EL (cell line): ENCODE data around the gene WDR74.
"Not testable (repeated sequence)": the region's sequence is repeated elsewhere in the genome, so short reads cannot be mapped to it uniquely, and the experiment has no call there.

Experiments
- DNase-seq: peaks from one replicate; pipeline ENCODE4 v3.0.0-alpha.2; 2016

WDR74 gene

DNA sequence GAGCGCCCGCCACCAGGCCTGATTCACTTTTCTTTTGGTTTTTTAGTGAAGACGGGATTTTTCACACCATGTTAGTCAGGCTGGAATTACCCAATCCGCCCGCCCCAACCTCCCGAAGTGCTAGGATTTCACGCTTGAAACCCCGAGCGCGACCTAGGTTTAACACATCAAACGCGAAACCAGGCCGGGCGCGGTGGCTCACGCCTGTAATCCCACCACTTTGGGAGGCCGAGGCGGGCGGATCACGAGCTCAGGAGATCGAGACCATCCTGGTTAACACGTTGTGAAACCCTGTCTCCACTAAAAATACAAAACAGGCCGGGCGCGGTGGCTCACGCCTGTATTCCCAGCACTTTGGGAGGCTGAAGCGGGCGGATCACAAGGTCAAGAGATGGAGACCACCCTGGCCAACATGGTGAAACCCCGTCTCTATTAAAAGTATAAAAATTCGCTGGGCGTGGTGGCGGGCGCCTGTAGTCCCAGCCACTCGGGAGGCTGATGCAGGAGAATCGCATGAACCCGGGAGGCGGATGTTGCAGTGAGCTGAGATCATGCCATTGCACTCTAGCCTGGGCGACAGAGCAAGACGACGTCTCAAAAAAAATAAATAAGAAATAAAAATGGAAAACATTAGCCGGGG is 1.5 kb upstream of the WDR74 start:
- DNase-seq = peak; percentile 95

DNA sequence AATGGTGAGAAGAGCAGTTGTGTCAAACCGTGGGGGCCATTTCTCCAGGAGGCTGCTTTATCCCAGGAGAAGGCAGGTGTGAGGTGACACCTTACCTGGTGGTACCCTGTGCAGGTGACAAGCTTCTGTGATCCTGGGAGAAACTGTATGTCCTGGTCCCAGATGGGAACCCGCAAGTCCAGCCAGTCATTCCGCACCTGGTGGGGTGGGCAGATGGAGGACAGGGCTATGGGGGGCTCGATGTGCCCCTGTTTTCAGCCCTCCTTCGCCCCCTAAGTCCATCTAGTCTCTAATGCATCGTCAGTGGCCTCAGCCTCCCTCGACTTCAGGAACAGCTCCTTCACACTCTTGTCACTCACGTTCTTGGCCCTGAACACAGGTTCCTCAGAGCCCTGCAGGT is 4.1 kb downstream of the WDR74 start:
- no peak for DNase-seq

DNA sequence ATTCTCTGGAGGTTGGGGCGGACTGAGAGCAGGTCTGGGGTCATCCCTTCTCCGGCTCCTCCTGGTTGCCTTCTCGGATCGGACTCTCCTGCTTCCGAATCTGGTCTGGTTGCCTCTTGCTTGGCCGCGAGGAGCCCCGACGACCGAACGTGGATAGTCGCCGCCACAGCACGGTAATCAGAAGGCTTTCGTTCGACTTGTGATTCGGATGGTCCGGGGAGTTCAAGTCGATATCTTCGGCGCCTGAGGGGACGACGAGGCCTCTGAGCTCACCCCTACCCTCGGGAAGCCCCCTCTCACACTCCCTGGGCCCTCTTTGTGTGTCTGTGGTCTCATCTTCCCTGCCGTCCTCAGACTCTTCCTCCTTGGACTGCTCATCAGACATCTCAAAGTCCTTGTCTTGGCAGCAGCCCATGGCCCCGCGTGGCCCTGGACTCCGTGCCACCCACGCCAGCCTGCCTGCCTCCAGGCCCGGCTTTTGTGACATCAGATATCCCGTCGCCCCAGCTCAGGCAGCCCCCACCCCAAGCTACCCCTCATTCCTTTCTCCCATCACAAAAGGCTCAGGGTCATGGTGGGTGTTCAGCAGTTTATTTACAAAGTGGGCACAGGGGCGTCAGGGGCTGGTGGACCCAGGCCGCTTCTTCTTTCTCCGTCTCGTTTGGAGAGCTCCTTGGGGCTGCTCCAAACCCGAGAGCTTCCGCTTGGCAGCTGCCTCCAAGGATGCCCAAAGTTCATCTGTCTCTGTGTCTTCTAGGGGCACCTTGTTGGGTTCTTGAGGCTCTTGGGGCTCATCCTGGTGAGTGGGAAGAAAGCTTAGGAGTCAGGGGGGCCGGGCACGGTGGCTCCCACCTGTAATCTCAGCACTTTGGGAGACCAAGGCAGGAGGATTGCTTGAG is 6.8 kb downstream of the WDR74 start, which contains the start of gene TEX54:
TEX54 (minus strand) TSS at position 506 of the 899 bp plus-strand sequence.
- peak; percentile 48 for DNase-seq

- peak; percentile 99 for DNase-seq
These were observed 7.7 kb downstream of the WDR74 start, which contains the start of gene STX5 for GRCh38 chr11:62831520-62832335. STX5 (minus strand) TSS chr11:62832051; CDS start chr11:62831243, 808 bp downstream.

GRCh38 chr11:62830904-62831519 is 8.4 kb downstream of the WDR74 start:
- DNase-seq = no peak

GRCh38 chr11:62828130-62828529 is 11.3 kb downstream of the WDR74 start:
- DNase-seq = not testable (repeated sequence)

- no peak for DNase-seq
These were observed 15.7 kb downstream of the WDR74 start for GRCh38 chr11:62823677-62824076.

DNA sequence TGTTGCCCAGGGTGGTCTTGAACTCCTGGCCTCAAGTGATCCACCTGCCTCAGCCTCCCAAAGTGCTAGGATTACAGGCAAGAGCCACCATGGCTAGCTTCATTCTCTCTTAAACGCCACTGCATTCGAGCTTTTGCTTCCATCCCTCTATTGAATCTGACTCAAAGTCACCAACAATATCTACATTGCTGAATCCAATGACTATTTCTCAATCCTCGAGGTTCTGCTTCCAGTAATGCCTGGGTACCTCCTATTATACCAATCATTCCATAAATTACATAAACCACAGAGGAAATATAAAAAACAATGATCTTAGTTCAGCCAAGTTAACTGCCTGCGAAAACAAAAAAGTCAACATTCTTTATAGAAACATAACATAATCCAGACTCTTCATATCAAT is 22.3 kb downstream of the WDR74 start:
- no peak for DNase-seq

DNA sequence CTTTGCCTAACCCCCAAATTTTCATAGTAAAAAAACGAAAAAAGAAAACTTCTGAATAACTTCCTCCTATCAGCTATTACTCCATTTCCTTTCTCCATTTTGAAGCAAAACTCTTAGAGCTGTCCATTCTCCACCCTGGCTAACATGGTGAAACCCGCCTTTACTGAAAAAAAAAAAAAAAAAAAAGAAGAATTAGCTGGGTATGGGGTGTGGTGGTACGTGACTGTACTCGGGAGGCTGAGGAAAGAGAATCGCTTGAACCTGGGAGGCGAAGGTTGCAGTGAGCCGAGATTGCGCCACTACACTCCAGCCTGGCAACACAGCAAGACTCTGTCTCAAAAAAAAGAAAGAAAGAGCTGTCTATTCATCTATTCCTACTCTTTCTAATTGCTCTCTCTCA is 22.8 kb downstream of the WDR74 start:
- DNase-seq = no peak

- no peak for DNase-seq
These were observed 27.7 kb downstream of the WDR74 start for GRCh38 chr11:62811659-62812058.

GRCh38 chr11:62810748-62811147 is 28.6 kb downstream of the WDR74 start:
- no peak for DNase-seq

DNA sequence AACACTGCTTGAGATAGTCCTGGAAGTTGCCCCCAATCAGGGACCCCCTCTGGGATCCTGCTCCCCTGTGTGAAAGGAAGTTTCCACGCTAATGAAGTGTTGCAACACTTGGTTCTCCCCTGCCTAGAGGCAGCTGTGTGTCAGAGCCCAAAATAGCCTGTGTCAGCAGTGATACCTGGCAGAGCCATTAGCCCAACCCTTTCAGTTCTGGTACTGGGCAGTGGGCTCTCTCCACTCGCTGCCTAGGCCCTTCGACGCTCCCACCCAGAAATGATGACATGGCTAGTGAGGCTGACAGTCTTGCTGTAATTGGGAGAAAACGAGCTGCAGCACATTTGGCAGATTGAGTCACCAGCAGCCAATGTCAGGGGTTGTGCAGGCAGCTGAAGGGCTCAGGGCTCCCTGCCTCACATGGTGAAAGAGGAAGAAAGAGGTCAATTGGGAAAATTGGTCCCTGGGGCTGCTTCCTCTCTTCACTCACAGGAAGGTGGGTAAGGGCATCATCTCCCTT is 32.7 kb downstream of the WDR74 start:
- peak; percentile 43 for DNase-seq

GRCh38 chr11:62805961-62806441 is 33.4 kb downstream of the WDR74 start:
- DNase-seq = peak; percentile 35

- peak; percentile 94 for DNase-seq
These were observed 34.1 kb downstream of the WDR74 start, which contains the start of gene NXF1 for GRCh38 chr11:62805076-62805892. NXF1 (minus strand) TSS chr11:62805440; CDS start chr11:62805356, 84 bp downstream.

DNA sequence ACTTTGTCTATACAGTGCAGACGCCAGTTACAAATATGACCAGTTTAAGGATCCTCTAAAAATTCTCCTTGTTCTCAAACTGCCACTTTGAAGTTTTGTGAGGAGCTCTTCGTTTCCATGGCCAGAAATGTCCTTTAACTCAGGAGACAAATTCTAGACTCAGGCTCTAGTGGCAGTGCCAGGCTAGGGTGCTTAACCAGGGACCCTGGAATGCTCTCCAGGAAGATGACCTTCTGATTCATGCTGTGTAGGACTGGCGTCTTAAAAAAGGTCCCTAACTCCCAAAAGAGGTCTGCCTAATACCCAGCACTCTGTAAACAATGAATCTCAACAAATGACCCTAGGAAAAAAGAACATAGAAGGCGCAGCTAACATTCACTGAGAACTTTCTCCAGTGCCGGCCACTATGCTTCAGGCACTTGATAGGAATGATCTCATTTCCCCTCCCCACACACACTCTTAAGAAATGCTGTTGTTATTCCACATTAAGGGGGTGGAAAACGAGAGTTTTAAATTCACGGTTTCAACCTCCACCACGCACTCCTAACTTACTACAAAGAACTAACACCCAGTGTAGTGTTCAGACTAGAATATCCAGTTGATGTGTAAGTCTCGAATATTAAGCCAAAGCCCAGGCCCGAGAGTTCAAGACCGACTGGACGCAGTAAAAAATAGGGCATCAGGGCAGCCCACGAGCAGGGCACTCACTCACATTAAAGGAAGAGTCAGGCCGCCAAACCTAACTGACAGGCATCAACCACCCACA is 34.9 kb downstream of the WDR74 start:
- peak; percentile 47 for DNase-seq

- DNase-seq = no peak
These were observed 38.3 kb downstream of the WDR74 start for GRCh38 chr11:62801071-62801470.

- DNase-seq = no peak
These were observed 39.9 kb downstream of the WDR74 start for GRCh38 chr11:62799486-62799885.

DNA sequence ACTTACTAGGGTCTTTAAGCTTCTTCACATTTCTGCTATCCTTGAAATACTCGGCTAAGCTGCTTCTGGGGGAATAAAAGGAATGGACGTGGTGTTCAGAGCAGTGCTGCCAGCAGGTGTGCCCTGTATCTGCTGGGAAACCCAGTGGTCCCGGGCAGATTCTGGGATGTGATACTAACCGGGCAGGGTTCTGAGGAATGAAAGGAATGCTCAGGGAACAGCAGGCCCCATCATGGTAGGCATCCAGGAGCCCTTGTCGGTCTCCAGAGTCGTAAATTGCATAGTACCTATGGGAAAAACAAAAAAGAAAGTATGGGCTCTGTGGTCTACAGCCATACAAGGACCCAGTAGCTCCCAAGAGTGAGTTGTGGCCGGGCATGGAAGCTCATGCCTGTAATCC is 43.1 kb downstream of the WDR74 start:
- no peak for DNase-seq

DNA sequence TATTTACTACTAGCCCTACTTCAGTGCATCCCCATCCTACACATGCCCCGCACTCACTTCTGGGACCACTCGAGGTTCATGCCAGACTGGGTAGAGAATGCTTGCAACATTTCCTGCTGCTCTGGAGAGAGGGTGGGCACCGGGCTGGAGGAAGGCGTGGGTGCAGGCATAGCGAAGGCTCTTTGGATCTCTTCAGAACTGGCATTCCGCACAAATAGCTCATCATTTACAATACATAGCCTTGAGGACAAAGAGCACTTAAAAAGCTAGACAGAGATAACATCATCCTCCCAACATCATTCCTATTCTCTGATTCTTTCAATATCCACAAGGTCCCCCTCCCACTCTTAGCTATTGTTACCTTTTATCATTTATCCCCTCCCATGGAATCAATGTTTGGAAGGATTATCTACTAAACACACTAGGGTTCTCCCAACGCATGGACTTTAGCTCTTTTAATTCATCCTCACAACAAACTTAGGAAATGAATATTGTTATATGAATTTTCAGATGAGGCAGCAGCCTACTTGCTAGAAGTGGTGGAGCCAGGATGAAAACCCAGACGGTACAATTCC is 45.1 kb downstream of the WDR74 start:
- DNase-seq = peak; percentile 53

DNA sequence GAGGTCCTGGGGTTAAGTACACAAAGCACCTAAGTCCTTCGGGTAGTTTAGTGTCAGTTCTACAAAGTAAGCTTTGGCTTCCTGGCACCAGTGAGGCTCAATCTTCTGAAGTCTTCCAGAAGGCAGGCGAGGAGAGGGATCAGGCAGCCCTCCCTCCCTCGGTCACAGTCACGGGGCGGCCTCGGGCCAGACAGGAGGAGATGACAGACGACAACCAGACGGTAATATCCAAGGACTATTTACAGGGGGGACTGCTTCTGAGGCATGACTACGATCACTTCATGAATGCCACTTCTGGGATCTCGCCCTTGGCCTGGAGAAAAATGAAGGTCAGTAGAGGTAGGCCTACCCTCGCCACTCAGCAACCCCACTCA is 47.2 kb downstream of the WDR74 start:
- no peak for DNase-seq
